ENCODE data around the gene DENND1B.

DNA sequence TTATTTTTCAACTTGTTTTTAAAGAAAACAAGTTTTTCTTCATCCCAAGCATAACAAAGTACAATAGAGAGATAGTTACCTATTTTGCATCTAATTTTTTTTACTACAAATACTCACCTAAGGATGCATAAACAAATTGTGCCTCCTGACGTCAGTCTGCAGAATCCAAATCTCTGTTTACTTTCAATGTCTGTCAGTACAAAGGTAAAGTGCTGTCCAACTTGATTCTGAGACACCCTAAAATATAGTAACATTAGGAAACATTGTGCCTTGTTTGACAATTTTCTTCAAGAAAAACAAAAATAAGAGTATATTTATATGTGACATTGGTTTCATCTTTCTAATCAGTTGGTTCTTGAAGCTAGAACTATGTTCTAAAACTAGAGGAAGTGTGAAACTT is 103.4 kb downstream of the DENND1B start:
- TF ChIP-seq CTCF (conservative IDR thresholded peaks at IDR 0.05; ENCODE audit: low read length) (no peak), EZH2phosphoT487 (IDR thresholded peaks at IDR 0.05; ENCODE audit: borderline replicate concordance) (no peak)
